MM.1S (cell line): ENCODE data around the gene TSPAN12.

Experiments used
- CTCF ChIP-seq: fragments of 300-600 bp; sonication (generic); IDR thresholded peaks from 2 replicates; pipeline ENCODE4 v1.5.1; 2016; ENCODE audit warnings: antibody characterized with exemption, low read length, mixed read lengths
- EZH2 ChIP-seq: fragments of 300-600 bp; sonication (generic); optimal IDR thresholded peaks from 2 replicates; pipeline ENCODE3; 2017; ENCODE audit warnings: low read depth, mild to moderate bottlenecking, antibody characterized with exemption, low read length, mixed read lengths

DNA sequence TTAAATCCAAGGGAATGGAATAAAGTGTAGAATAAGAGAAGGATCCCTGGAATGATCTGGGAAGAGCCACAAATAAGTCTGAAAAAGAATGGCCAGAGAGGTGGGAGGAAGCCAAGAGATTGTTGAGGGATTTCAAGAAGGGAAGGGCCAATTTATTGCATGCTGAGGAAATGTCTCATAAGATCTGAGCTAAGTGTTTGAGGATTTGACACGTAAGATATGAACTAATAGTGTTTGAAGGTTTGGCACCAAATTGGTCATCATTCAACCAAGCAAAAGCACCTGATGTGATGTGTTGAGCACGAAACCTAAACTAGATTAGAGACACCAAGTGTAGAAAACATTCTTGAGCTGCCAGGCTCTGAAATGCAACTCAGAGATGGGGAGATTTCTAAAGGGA lies 97.9 kb downstream of the TSPAN12 start:
- TF ChIP-seq EZH2: no peak
- no peak for TF ChIP-seq CTCF
